NOMO-1 treated with dmso at 0.1 percent for 144 hours (cell line): ENCODE measurements around the gene MMP23B.

ENCODE experiments used
- DNase-seq: peaks from one replicate; lab custom pipeline; 2025; ENCODE audit not compliant: unreplicated experiment; lab: John Stamatoyannopoulos, UW

Gene MMP23B

DNA sequence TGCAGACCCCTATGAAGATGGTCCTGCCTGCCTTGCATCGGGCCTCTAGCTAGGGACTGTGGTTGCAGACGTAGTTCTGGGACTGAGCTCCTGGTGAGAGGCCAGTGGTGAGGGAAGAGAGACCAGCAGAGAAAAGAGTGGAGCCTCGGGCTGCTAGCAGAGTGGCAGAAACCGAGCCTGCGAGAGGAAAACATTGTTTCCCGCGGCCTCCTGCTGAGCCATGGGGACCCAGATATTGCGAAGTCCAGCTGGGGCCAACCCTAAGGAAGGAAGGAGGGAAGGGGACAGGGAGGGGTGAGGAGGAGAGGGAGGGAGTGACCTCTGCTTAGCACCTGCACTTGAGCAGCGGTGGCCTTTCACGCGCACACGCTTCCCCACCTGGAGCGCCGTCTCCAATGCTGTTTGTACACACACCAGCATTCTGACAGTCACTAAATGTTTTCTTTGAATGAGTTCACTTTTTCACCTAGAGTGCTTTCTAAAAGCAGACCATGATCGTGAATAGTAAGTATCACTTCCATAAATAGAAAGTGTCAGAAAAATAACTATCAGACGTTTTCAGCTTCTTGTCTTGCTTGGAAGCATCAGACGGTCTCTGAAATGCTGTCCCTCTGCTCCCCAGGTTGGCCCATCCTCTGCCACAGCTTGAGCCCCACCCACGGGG, 29.5 kb upstream of the MMP23B start:
- DNase-seq = no peak

DNA sequence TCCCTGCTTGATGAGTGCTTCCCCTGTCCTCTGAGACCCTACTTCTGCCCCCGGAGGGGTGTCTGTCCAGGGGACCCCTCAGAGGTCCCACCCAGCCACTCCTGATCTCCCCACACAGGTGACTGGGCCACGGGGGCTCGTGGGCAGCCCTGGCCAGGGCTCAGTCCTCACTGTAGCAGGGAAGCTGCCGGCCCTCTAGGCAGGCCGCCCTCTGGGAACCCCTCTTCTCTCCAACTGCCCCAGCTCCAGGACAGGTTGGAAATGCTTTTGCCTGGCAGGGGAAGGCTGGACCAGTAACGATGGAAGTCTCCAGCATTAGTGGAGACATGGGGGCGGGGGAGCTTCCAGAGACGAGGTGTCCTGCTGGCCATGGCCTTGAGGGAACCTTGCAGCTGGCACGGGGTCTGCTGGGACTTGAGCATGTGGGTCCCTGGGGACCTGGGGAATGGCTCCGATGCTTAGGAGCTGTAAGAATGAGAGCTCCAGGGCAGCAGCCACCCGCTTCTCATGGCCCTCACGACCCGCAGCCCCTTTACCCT, 28.9 kb upstream of the MMP23B start:
- no peak for DNase-seq

DNA sequence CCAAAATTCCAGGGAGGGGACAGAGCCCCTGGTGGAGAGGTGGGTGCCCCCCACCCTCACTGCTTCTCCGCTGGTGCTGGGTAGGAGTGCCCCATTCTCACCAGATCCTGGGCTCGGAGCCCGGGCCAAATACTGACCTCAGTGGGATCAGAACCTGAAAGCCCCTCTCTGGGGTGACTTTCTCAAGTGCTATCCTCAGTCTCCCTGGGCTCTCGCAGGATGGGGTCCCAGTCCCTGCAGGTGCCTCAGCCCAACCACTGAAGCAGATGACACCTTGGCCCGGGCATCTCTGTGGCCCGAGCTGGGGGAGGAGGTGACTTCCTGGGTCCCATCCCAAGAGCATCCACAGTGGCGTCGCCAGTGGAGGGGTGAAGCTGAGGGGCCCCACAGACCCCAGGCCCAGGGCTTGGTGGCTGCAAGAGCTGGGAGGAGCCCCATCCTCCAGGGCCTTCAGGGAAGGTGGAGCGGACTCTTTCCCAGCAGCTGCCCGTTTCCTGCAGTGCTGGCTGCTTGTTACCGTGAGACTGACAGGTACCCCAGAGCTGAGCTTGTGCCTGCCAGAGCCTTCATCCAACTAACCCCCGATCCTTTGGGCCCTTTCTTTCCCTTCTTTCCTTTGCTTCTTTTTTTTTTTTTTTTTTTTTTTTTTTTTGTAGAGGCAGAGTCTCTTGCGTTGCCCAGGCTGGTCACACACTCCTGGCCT, 28.2 kb upstream of the MMP23B start:
- DNase-seq = no peak

DNA sequence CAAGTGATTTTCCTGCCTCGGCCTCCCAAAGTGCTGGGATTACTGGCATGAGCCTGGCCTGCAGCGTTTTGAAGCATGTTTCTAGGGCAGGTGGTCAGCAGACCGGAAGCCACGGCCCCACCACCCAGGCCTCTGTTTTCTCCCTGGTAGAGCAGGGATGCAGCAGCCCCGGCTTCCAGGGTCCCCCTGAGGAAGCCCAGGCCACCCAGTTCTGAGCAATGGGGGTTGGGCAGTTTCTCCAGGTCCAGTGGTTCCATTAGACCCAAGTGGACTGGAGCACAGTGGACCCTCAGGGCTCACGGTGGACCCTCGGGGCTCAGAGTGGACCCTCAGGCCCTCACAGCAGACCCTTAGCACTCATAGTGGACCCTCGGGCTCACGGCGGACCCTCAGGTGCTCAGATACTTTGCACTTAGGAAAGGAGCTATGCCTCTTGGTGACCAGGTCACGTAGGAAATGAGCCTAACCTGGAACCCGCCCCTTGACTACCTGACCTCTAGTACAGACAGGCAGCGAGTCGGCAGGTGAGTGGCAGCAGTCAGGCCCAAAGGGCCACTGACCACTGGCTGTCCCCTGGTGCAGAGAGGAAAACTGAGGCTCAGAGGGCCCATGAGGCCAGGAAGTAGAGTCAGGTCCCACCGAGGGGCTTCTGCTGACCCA, 27.5 kb upstream of the MMP23B start:
- DNase-seq = no peak

DNA sequence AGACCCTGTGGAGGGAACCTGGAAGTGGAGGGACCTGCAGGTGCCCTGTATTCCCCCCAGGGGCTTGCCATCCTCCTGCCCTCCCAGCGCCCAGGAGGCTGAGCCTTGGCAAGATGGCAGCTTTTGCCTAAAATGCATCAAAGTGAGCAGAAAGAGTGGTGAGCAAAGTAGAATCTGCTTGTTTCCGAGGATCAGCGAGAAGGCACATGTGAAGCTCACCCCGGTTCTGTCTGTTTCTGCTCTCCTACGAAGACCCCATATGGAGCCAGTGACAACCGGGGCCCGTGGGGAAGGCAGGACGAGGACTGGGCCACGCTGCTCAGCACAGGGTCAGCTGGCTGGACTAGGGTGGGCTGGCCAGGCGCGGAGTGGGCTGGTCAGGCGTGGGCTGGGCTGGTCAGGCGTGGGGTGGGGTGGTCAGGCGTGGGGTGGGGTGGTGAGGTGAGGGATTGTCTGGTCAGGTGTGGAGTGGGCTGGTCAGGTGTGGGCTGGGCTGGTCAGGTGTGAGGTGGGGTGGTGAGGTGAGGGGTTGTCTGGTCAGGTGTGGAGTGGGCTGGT, 26.9 kb upstream of the MMP23B start:
- DNase-seq = no peak

DNA sequence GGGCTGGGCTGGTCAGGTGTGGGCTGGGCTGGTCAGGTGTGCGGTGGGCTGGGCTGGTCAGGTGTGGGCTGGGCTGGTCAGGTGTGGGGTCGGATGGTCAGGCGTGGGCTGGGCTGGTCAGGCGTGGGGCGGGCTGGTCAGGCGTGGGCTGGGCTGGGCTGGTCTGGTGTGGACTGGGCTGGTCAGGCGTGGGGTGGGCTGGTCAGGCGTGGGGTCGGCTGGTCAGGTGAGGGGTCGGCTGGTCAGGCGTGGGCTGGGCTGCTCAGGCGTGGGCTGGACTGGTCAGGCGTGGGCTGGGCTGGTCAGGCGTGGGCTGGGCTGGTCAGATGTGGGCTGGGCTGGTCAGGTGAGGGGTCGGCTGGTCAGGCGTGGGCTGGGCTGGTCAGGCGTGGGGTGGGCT, 26.2 kb upstream of the MMP23B start:
- DNase-seq = no peak

DNA sequence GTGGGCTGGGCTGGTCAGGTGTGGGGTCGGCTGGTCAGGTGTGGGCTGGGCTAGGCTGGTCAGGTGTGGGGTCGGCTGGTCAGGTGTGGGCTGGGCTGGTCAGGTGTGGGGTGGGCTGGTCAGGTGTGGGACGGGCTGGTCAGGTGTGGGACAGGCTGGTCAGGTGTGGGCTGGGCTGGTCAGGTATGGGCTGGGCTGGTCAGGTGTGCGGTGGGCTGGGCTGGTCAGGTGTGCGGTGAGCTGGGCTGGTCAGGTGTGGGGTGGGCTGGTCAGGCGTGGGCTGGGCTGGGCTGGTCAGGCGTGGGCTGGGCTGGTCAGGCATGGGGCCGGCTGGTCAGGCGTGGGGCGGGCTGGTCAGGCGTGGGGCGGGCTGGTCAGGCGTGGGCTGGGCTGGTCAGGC, 25.7 kb upstream of the MMP23B start:
- no peak for DNase-seq

DNA sequence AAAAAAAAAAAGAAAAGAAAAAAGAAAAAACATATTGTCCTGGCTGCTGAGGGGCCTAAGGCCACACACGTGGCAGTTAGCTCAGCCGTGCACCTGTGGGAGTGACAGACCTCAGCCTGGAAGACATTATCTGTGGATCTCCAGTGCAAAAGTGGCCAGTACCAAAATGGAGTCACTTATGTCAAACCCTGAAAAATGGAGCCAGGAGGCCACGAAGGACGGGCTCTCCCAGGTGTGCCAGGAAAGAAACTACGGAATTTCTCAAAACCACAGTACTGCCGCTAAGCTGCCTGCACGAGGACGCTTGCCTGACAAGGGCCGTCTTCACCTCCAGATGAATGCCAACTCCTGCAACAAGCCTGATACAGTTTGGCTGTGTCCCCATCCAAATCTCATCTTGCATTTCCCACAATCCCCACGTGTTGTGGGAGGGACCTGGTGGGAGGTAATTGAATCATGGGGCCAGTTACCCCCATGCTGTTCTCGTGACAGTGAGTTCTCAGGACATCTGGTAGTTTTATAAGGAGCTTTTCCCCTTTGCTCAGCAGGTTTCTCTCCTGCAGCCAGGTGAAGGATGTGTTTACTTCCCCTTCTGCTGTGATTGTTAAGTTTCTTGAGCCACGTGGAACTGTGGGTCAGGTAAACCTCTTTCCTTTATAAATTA, 22.0 kb upstream of the MMP23B start:
- DNase-seq = no peak

DNA sequence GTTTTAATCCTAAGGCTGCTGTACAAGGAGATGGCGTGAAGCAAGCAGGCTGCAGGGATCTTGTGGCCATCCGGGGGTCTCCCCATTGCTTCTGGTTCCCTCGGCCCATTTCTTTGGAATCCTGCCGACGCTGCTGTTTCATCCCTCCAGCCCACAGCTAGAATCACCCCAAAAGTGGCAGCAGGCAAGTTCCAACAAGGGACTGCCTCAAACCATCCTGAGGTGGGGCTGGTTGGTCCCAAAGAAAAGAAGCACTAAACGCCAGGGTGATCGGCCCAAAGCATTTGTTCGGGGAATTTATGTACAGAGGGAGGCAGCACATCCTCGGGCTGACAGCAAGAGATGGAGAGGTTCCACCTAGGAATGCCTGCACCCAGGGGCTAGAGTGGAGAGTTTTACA, 21.2 kb upstream of the MMP23B start:
- no peak for DNase-seq

DNA sequence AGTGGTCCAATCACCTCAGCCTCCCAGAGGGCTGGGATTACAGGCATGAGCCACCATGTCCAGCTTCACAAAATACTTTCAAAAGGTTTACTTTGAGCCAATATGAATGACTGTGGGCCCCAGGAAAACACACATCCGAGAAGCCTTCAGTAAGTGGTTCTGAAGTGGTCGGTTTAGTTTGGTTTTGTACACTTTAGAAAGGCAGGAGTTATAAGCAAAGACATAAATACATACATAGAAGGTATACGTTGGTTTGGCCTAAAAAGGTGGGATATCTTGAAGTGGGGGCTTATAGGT, 19.9 kb upstream of the MMP23B start:
- DNase-seq = no peak

DNA sequence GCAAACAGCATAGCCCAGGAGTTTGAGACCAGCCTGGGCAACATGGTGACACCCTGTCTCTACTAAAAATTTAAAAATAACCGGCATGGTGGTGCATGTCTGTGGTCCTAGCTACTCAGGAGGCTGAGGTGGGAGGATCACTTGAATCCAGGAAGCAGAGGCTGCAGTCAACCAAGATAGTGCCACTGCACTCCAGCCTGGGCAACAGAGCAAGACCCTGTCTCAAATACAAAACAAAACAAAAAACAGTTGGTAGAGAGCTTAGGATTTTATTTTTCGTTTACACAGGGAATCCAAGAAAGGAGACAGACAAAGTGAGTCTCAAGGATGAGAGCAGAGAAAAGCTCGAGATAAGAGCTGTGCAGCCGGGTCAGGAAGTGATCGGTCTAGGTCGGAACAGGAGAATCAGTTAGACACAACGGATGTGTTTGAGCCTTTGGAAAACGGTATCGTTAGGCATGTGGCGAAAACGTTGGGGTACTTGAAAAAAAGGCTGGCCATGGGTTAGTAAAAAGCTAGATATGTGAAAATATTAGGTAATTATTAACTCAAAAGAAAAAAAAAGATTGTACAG, 18.4 kb upstream of the MMP23B start:
- no peak for DNase-seq

DNA sequence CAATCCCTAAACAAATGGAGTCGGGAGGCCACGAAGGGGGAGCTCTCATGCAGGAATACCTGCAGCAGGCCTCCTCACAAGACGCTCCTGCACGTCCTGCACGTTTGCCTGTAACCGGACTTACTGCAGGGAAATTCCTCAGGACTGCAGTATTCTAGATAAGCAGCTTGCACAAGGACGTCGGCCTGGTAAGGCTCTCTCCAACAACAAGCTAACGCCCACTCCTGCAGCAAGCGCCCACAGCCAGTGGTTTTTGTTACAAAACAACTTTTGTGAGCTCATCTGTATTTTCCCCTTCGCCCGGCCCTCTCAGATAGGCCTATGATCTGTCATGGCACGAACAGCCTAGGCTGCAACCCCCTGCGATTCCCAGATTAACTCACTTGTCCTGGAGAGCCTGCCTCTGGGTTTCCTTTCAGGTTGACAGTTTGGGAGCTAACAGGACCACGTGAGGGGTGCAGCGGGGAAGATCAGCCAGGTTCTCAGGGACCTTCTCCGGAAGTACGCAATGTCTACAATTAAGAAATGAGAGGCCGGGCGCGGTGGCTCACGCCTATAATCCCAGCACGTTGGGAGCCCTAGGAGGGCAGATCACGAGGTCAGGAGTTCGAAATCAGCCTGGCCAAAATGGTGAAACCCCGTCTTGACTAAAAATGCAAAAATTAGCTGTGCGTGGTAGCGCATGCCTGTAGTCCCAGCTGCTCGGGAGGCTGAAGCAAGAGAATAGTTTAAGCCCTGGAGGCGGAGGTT, 17.6 kb upstream of the MMP23B start:
- peak; percentile 80 for DNase-seq

DNA sequence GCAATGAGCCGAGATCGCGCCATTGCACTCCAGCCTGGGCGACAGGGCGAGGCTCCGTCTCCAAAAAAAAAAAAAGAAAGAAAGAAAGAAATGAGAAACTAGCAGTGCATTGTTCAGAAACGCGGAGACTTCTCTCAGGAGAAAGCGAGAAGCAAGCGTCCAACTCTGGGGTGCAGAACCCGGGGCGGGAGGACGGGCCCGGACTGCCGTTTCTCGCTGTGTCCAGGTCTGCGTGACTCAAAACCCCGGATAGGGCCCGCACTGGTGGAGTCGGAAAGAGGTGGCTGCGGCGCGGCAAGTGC, 17.1 kb upstream of the MMP23B start:
- no peak for DNase-seq

DNA sequence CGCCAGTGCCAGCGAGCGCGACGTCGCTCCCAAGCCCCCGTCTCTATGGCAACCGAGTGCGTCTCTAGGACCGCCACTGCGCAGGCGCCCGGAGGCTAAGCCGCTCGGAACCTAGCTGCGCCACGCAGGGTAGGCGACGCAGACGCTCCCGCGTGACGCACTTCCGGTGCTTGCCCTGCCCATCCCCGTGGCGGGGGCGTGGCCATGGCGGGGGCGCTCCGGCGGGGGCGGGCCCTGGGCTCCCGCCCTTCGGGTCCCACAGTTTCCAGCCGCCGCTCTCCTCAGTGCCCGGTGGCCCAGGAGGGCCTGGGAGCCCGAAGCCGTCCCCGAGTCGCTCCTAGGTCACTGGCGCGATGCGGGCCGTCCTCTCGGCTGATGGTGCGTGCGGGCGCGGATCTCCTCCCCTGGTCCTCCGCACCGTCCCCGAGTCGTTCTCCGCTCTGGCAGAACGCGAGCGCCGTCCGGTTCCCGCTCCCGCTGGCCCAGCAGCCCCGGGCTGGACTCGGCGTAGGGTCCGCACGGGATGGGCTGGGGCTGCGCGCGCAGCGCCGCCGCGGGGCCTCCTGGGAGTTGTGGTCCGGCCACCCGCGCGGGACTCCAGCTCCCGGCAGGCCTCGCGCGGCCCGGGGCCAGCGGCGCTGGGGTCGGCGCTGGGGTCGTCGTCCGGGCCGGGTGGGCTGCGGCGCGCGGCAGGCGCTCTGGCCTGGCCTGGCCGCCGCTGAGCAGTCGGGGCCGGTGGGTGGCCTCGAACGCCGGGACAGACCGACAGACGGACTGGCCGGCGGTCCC, 16.5 kb upstream of the MMP23B start, which contains the start of gene MIB2:
Gene MIB2 (plus strand): TSS at position 245 of the 789 bp plus-strand sequence. CDS start 7,953 bp downstream, outside the sequence.
- peak; percentile 92 for DNase-seq

DNA sequence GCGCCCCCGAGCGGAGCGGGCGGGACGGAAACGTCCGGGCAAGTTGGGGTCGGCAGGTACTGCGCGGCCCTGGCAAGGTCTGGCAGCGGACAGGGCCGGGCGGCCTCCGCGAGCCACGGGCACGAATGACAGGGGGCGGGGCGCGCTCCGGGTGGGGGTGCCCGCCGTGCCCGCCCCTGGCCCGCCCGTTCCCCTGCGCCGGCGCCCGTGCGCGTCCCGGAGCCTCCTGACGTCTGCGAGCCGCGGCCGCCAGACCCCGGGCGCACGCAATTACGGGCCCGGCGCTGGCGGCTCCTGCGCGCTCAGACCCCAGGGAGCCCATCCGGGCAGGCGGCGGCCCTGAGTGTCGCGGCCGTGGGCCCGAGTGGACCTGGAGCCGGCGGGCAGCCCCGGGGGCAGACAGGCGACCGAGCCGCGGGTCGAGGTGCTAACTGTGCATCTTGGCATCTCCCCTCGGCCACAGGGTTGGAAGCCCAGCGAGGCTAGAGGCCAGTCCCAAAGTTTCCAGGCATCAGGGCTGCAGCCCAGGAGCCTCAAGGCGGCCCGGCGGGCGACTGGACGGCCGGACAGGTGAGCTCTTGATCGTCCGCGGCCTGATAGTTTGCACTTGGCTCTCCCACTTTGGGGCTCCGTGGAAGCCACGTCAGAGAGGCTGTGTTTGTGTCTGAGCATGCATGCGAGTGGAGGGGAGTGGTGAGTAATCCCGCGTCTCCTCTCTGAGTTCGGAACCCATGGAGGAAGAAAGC, 15.8 kb upstream of the MMP23B start:
- DNase-seq = no peak

DNA sequence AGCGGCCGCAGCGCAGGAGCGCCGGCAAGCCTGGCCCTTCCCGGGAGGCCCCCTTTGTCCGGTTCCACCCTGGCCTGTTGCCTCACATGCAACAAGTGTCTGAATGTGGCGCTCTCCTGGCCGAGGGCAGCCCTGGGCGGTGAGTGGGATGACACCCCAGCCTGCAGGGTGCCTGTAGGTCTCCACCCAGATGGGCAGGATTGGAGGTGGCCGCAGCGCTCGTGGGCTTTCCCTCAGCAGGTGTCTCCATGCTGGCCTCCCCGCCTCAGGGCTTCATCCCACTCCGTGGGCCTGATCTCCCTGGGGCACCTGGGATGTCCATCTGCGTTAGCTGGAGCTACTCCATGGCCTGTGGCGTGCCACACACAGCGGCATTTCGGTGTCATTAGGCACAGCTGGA, 15.1 kb upstream of the MMP23B start:
- DNase-seq = no peak

DNA sequence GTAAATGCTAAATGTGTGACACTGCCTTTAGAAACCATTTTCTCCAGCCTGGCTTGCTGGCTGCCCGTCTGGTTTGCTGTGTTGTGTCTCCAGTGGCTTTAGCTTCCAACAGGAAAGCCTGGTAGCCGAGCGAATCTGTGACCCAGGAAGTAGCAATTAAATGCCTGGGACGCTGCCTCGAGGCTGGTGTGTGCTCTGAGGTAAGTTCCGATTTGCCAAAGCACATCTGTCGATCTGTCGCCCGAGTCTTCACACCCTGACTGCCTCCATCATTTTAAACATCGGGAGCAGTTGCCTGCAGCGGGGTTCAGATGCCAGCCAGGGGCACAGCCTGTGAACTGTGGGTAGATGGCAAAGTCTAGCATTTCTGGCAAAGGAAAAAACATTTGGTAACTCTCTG, 14.5 kb upstream of the MMP23B start:
- no peak for DNase-seq

DNA sequence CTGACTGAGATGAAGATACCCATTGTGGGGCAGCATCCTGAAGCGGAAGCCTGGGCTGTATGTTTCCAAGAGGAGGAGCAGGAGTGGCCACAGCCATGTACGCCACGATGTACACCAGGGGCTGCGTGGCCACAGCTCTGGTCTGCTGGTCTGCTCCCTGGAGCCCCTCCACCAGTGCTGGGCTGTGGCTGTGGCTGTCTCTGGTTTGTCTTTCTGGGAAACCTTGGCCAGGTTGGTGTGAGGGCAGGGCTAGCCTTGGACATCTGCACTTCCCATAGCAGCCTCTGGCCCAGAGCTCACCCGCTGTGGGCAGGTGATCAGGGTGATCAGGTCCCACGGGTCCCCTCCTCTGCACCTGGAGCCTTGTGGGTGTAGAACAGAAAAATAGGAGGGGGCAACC, 14.0 kb upstream of the MMP23B start:
- no peak for DNase-seq
